Measurements from ENCODE around the gene OTOP2.
A peak's percentile ranks its signal among the peaks of the same experiment; 100 is the strongest.
"Not testable (repeated sequence)": the region's sequence is repeated elsewhere in the genome, so short reads cannot be mapped to it uniquely, and the experiment has no call there.

Gene OTOP2

DNA sequence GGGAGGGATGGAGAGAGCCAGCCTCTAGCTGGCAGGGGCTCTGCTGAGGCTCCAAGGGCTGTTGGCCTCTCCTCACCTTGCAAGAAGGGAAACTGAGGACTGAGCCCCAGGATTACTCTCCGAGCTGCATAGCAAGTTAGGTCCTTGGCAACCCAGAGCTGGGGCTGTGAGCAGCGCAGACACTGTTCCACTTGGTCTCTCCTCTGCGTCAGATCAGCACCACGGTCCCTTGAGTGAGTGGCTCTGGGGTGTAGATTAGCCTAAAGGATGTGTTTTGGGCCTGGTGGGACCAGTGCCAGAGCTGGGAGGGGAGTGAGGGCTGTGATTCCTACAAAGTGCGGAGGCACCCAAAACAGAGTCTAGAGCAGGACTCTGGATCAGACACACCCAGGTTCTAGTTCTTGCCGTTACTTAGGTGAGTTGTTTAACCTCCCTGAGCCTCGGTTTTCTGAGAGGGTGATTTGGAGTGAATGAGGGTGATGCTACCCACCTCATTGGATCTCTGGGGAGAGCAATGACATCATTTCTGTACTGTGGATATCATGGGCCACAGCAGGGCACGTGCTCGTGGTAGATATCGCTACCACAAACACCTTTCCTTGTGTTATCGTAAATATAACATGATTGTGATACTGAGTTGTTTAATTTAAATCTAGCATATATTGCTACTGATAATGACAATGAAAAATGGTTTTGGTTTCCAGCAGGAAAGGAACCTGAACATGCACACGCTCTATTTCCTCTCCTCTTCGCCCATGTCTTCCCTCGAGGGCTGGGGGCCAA, 22.5 kb upstream of the OTOP2 start:
- DNase-seq: no peak

DNA sequence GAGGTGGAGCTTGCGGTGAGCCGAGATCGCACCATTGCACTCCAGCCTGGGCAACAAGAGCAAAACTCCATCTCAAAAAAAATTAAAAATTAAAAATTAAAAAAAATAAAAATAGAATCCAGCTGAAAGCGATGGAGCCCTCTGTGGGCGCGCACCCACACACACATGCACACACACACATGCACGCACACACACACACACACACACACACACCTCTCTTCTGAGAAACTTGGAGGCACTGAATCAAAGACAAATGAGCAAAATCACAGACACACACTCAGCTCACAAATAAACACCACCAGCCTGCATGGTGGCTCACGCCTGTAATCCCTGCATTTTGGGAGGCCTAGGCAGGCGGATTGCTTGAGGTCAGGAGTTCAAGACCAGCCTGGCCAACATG, 21.0 kb upstream of the OTOP2 start:
- DNase-seq: no peak

DNA sequence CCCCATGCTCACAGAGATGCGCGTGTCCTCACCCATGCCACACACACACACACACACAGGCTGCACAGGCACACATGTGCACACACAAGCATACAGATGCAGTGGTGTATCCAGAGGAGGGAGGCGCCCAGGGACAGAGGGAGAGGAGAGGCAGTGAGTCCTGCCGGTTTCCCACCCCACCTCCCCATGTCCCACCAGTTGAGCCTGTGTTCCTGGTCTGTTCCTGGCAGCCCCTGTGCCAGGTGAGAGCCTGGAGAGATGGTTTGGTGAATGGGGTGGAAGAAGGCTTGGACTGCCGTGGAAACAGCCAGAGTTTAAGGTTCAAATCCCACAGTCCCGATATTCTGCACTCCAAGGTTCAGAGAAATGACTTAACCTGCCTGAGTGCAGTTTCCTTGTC, 20.4 kb upstream of the OTOP2 start:
- no peak for DNase-seq

DNA sequence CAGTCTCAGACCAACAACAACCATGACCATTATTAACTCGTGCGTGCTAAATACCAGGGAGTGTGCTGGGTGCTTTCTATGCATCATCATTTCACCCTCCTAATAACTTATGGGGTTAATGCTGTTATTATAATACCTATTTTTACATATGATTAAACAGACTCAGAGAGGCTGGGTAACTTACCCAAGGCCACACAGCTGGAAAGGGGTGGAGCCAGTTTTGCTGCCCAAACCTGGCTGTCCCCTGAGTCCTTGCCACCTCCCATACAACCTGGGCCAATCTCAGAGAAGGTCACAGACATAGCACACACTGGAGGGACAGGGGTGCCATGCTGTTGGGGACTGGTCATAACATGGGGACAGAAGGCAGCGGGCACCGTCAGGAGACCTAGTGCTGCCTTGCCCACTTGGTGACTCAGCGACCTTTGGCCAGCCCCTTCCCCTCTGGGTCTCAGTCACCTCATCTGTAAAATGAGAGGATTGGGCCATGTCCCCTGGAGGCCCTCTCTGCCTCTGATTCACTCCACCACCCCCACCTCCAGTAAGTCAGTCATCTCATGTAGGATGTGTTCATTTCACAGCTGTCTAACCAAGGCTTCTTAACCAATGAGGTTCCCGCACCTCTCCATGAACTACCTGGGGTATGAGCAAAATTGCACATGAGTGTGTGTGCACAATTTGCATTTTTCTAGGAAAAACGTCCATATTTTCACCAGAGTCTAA, 19.2 kb upstream of the OTOP2 start:
- no peak for DNase-seq

DNA sequence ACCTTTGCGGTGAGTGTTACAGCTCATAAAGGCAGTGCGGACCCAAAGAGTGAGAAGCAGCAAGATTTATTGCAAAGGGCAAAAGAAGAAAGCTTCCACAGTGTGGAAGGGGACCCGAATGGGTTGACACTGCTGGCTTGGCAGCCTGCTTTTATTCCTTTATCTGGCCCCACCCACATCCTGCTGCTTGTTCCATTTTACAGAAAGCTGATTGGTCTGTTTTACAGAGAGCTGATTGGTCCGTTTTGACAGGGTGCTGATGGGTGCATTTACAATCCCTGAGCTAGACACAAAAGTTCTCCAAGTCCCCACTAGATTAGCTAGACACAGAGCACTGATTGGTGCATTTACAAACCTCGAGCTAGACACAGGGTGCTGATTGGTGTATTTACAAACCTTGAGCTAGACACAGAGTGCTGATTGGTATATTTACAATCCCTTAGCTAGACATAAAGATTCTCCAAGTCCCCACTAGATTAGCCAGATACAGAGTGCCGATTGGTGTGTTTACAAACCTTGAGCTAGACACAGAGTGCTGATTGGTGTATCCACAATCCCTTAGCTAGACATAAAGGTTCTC, 17.8 kb upstream of the OTOP2 start:
- DNase-seq: not testable (repeated sequence)

DNA sequence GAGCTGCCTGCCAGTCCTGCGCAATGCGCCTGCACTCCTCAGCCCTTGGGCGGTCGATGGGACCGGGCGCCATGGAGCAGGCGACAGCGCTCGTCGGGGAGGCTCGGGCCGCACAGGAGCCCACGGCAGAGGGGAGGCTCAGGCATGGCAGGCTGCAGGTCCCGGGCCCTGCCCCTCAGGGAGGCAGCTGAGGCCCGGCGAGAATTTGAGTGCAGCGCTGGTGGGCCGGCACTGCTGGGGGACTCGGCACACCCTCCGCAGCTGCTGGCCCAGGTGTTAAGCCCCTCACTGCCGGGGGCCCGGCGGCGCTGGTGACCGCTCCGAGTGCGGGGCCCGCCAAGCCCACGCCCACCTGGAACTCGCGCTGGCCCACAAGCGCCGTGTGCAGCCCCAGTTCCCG, 17.1 kb upstream of the OTOP2 start:
- no peak for DNase-seq

DNA sequence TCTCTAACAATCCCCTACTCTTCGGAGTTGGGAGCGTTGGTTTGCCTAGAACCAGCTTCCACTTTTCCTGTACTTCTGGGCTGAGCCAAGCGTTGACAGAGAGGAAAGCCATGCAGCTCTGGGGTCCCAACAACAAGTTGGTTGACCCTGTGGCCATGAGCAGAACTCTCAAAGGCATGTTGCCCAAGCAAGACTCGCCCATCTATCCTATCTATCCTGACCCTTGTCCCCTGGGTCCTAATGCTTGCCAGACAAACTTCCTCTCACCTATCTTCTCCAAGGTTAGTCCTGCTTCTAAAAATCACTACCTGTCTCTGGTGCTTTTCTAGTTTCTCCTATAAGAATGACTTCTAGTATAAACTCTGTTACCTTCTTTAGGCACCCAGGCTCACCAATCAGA, 15.0 kb upstream of the OTOP2 start:
- DNase-seq: not testable (repeated sequence)

DNA sequence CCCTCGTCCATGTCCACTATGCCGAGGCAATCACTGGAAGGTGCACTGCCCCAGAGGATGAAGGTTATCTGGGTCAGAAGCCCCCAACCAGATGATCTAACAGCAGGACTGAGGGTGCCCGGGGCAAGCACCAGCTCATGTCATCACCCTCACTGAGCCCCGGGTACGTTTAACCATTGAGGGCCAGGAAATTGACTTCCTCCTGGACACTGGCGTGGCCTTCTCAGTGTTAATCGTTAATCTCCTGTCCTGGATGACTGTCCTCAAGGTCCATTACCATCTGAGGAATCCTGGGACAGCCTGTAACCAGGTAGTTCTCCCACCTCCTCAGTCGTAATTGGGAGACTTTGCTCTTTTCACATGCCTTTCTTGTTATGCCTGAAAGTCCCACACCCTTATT, 12.7 kb upstream of the OTOP2 start:
- DNase-seq: not testable (repeated sequence)

DNA sequence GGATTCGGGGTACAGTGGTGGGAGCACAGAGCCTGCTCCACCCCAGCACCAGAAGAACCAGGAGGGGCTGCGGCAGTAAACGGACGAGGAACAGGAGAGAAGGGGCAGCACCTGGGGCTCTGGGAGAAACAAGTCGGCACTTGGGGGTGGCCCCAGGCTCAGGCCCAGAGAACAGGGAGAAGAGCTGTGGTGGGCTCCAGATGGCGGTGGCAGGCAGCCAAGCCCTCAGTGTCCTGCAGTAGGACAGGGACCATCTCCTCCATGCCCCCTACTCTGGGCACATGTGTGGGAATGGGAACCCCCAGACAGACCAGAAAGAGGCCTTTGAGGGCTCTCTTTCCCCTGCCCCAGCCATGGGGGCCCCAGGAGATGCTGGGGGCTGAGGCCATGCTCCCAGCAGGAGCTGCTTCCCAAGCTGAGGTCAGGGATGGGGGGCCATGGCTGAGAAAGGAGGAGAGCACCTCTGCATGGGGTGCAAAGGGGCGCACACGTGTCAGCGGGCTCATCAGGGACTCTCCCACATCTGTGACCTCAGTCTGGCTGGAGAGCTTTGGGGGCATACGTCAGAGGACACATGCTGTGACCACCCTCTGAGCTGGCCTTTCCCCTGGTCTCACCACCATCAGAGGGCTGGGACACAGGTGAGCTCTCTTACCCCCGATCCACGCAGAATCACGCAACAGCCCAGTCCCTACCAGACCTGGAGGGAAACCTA, 7.8 kb upstream of the OTOP2 start:
- no peak for DNase-seq

DNA sequence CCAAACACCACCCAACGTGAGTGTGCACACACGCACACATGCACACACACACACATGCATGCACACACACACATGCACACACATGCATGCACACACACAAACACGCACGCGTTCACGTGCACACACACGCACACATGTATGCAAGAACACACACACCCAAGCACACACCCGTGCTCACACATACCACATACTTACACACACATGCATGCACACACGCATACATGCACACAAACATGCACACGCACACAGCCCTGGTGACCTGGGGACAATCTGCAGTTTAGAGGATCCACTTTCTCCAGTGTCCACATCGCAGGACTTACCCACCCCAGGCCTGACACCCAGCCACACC, 7.2 kb upstream of the OTOP2 start:
- no peak for DNase-seq

DNA sequence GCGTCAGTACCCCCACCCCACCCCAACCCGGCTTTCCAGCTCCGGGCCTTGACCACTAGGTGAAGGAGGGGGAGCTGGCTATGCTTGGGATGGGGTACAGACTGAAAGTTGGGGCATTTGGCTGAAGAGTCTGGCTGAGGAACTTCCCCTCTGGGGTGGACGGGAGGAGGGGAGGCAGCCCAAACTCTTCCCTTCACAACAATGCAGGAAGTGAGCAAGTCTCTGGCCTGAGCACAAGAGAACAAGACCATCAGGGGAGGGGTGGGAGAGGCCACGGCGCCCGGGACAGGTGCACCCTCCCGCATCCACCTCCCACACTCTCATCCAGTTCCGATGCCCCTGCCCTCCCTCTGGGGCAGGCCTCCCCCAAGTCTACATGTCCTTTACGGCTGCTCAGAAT, 6.6 kb upstream of the OTOP2 start:
- DNase-seq: no peak

DNA sequence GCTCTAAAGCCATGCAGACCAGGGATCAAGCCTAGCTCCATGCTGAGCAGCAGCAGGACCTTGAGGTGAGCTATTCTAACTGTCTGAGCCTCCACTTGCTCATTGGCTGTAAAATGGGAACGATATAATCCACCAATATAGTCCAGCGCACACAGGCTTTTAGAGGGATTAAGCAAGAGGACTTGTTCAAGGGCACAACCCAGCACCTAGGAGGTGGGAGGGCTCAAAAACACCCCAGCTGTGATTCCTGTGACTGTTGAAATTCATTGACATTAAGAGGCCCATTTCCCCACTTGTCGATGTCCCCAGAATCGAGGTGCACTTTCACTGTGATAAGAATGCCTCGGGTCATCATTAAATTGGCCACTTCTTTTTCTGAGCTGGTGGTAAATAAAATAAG, 5.2 kb upstream of the OTOP2 start:
- no peak for DNase-seq

DNA sequence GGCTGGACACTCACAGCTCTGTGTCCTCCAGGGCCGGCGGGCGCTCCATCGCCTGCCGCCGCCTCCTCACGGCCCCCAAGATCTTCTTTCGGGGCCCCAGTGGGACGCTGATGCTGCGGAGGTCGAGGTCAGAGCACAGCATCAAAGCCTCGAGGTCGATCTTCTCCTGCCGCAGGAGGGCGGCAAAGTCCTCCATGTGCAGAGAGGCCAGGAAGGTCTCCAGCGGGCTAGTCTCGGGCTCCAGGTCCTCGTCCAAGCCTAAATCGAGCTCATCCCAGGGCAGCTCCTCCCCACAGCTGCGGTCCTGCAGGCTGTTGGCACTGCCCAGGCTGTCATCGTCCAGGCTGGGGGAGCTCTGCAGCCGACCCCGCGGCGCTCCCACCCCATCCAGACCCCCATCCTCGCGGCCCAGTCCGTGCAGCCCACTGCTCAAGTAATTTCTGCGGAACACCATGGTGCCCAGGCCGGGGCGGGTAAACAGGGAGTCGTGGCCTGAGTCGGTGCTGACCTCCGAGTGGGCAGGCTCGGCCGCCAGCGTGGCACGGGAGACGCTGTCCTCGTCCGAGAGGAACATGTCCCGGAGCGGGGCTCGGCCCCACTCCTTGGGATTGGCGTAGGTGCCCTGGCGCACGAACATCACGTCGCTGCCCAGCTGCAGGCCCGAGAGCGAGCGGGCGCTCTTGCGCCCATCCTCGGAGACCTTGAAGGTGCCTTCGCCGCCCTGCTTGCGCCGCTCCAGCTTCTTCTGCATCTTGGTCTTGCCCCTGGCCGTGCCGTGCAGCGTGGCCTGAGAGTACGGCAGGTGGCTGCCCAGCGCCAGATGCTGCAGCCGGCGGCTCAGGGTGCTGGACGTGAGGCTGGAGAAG, 4.4 kb upstream of the OTOP2 start:
- DNase-seq: no peak

DNA sequence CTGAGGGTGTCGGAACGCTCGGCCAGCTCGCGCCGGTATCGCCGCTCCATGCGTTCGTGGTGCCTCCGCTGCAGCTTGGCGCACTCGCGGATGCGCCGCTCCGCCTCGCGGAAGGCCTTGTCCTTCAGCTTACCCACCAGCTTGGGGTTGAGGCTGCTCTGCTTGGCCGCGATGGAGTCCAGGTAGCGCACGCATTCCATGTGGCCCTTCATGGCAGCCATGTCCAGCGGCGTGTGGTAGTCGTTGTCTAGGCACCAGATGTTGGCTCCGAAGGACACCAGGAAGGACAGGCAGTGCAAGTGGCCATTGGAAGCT, 3.8 kb upstream of the OTOP2 start:
- no peak for DNase-seq

DNA sequence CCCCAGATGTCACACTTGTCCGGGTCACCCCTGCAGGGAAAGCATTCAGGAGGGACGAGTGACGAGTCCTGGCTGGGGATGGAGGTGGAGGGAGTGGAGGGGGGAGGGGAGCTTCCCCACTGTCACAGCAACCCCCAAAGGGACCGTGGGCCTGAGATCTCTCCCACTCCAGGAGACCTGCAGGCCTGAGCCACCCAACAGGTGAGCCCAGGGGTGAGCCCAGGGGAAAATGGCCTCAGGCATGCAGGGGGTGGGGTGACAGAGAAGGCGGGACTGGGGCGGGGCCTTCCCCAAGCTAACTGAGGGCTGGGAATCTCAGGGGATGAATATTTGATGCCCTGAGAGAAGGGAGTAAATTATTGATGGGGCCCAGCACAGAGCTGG, 3.4 kb upstream of the OTOP2 start:
- no peak for DNase-seq

DNA sequence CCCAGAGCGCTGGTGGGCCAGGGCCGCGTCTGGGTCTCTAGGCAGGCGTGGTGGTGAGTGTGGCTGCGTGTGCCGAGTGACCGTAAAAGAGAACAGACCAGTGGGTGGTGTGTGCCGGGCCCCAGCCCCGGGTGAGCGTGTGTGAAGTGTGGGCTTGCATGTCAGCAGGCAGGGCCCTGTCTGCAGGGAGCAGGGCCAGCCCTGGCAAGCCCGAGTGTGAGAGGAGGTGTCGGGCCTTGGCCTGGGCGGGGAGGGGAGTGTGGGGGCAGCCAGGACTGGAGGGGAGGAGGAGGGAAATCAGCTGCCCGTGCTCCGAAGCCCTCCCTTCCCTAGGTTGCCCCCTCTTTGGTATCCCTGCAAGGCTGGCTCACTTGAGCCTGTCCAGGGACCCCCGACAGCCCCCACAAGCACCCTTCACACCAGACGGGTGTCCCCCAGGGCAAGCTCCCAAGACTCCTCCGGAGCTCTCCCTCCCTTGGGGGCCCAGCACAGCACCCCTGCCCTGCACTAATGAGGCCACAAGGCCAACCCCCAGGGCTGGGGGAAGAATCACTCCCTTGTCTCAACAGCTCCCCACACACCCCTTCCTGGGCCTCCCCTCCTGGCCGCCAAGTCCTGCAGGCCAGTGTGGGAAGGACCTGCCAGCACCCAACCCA, 2.9 kb upstream of the OTOP2 start:
- no peak for DNase-seq

DNA sequence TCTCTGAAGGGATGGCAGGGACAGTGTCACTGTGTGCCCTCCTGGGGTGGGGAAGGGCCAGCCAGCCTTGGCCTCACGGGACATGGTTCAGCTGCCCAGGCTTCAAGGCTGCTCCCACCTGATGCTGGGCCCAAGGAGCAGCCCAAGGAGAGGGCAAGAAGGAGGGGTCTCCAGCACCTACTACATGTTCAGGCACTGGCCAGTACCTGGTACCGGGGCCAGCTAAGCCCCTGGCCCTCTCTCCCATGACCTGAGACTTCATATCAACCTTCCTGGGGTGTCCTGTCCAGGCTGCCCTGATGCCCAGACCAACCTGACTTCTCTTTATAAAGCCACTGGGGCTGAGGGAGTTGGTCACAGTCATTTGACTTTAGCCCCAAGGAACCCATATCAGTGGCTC, 2.3 kb upstream of the OTOP2 start:
- DNase-seq: no peak

DNA sequence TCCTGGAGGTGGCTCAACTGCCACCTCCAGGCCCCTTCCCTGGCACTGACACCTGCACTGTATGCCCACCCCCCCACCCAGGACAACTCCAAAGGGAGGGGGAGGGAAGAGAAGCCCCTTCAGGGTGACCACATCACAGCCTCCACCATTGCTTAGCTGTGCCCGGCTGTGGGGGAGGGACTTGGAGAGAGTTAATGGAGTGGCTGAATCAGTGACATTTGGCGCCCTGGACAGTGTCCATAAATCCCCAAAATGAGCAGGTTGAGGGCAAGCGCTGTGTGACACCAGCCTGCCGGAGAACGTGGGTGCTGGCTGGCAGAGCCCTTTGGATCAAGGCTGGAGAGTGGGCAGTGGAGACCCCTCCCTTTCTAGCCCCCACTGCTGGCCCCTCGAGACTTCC, 1.9 kb upstream of the OTOP2 start:
- no peak for DNase-seq

DNA sequence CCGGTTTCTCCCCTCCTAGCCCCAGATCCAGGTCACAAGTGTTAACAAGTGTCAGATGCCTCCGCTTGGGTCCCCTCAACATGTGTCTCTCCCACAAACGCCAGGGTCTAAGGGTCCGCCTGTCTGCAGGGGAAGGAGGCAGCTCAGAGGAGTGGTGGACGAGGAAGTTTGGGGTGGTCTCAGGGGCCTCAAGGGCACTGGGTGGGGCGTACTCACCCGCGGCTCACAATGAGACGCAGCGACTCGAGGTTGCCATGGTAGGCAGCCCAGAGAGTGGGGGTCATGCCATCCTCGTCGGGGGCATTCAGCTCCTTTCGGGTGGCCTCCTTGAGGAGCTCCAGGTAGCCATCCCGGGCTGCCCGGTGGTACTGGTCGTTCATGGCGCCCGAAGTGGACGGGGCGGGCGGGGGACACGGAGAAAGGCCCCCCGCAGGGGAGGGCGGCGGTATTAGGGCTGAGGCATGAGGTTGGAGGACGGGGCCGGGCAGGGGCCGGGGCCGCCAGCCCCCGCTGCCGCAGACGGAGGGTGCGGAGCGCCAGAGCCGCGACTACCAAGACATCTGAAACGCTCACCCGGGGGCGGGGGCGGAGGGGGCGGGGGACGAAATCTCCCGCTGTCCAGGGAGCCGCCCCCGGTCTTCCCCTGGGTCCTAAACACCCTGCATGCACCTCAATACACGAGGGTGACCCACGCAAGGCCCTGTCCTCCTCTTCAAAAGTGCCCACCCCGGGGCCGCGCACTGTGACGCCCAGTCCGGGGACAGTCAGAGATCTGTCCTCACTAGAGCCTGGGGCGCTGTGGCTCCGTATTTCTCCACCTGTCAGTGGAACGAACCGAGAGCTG, 1.2 kb upstream of the OTOP2 start, which contains the start of gene USH1G:
Gene USH1G, minus strand, starts transcription at position 562 of the 844 bp plus-strand sequence. Its CDS starts 182 bp downstream, at position 380.
- DNase-seq: no peak

DNA sequence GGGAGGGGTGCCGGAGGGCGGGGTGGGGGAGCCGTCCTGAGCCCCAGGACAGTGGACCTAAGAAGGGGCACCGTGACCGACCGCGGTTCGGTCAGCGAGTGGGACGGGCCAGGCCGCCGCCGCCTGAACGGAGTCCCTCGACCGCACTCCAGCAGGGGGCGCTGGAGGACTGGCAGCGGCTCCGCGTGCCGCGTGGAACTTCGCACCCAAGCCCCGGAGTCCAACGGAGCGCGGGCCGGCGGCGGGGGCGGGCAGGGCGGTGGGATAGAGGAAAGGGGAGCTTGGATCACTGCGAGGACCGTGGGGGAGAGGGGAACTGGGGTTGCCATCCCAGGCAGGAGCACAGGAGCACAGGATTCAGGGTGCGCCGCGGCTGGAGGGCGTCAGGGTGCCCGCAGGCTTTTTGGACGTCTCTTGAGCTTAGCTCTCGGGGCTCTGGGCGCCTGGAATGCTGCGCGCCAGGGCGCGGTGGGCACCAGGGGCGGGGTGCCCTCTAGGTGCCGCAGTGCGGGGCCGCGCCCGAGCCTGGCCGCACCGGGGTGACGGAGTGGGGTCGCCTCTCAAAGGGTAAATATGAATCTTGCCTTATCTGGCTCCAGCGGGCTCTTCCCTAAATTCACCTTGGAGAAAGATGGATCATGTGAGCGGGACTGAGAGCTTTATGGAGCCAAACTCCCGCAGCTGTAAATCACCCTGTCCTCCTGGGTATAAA, 379 bp upstream of the OTOP2 start:
- DNase-seq: peak; percentile 69

DNA sequence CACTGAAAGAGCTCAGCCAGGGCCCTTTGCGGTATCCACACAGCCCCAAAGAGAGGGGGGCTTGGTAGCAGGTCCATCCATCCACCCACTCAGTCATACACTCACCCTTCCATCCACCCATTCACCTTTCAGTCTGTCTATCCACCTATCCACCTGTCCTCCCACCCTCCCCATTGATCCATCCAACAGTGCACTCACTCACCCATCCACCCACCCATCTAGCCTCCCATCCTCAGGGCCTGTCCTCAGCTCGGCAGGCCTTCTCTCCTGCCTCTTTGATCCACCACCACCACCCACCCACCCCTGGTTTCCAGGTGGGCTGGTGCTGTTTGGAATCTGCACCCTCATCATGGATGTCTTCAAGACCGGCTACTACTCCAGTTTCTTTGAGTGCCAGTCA, 1.2 kb downstream of the OTOP2 start:
- no peak for DNase-seq
